ENCODE data around the gene TECTB.

The TECTB gene

DNA sequence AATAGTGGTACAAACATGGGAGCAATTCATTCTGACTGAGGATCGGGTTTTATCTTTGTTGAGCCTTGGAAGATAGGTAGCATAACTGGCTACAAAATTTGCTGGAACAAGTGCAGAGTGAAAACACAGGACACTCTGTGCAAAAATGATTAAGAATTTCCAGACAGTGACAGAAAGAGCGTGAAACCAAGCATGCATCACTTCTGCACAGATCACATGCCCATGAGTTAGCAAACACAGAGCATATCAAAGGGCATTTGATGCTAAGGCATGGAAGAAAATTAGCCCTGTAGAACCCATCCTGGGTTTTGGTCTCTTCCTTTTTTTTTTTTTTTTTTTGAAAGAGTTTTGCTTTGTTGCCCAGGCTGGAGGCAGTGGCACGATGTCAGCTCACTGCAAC is 28.3 kb downstream of the TECTB start:
- DNase-seq (ENCODE audit: low spot score): no peak

DNA sequence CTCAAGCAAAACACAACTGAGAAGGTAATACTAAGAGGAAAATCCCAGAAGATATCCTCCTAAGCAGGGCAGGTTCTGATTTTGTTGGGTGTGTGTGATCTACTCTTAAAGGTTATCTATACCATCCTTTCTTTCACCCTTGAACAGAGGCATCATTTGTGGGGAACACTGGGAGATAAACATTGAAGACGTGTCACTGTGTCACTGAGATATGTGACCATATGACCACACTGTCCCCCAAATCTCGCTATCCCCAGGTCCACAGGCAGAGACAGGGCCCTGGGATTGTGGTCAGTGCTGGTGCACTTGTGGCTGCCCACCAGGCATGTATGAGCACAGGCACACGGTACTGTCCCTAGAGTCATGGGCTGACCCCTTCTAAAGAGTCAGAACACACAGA is 30.0 kb downstream of the TECTB start:
- DNase-seq (ENCODE audit: low spot score): no peak

DNA sequence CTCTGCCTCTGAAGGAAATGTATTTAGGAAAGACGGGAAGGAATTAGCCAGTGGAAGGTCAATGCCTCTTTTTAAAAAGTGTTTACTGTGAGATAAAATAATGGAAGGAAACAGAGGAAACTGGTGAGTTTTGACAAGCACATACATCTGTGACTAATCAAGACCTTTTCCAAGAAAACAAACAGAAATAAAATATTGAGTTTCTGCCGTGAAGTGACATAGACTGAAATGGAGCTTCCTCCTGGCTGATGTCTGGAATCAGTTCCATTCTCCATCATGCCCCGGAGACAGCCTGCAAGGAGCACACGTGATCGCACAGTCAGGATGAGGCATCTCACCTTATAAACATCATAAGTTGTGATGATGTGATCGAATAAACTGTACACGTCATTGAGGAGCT is 30.7 kb downstream of the TECTB start:
- DNase-seq (ENCODE audit: low spot score): no peak

GRCh38 chr10:112314822-112315474 is 31.7 kb downstream of the TECTB start:
- DNase-seq (ENCODE audit: low spot score): peak; percentile 50

- DNase-seq (ENCODE audit: low spot score): no peak
Measured at GRCh38 chr10:112327678-112328077, 44.5 kb downstream of the TECTB start.

DNA sequence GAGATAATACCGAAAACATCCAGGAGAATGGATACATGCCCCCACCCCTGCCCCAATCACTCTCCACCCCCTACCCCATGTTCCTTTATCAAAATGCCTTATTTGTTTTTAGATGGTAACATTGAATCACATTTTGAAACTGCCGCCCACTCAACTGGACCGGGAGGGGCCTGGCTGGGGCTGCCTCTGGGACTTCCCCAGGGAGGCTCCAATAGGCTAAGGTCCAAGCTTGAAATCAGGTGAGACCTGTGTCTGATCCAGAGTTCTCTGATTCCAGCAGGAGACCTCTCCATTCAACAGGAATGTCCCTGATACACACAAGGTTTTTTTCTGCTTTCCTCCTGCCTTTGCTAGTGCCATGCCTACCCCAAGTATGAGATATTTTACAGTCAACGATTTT is 47.0 kb downstream of the TECTB start:
- no peak for DNase-seq (ENCODE audit: low spot score)

DNA sequence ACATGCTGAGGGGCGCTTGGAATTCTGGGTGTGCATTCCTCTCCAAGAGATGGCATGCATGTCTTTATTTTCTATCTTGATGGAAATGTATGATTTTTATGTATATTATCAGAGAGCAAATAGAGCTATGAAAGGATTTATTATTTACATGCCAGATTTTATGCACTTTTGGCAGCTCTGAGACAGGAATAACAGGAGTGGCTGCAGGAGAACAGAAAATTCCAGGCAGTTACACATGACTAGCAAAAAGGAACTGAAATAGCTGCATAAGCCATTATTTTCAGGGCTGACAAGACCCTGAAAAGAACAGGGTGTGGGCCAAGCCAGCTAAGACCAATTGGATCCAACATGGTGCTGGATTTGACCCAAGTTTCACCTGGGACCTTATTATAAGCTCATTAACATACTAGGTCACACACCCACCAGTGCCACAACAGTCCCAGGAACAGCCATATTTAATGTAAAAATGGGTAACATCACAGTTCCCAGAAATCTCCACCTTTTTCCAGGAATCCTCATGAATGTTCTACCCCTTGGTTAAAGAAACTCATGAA is 47.5 kb downstream of the TECTB start:
- DNase-seq (ENCODE audit: low spot score): no peak

DNA sequence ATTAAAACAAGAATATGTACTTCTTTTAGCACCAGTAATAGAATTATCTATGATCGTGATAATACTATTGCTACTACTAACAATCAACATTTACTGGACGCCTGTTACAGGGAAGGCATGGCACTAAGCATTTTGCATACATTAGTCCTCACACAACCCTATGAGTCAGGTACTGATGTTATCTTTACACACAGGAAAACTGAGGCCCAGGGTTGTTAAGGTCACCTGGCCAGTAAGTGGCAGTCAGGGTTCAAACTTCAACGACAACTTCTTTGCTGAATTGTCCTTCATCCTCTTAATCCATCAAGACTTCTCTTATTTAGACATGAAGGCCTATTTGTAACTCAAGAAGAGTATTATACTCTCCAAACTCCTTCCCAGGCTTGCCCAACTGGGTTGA is 48.8 kb downstream of the TECTB start:
- no peak for DNase-seq (ENCODE audit: low spot score)

GRCh38 chr10:112332509-112333228 is 49.5 kb downstream of the TECTB start:
- DNase-seq (ENCODE audit: low spot score): no peak

DNA sequence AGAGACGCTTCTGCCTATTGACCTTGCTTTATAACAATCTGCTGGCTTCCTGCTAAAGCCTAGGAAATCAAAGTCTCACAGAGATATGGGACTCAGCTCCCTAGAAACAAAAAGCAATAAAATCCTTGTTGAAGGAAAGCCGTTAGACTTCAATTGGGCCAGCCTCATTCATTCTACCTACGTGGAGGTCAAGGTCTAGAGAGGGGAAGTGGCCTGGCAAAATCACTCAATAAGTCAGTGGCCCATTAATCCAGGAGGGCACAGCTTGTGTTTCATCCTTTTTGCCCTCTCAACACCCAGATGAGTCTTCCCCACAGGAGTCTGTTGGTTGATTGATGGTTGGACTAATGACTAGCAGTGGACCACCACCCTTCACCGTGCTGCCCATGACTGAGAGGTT is 50.3 kb downstream of the TECTB start:
- no peak for DNase-seq (ENCODE audit: low spot score)

DNA sequence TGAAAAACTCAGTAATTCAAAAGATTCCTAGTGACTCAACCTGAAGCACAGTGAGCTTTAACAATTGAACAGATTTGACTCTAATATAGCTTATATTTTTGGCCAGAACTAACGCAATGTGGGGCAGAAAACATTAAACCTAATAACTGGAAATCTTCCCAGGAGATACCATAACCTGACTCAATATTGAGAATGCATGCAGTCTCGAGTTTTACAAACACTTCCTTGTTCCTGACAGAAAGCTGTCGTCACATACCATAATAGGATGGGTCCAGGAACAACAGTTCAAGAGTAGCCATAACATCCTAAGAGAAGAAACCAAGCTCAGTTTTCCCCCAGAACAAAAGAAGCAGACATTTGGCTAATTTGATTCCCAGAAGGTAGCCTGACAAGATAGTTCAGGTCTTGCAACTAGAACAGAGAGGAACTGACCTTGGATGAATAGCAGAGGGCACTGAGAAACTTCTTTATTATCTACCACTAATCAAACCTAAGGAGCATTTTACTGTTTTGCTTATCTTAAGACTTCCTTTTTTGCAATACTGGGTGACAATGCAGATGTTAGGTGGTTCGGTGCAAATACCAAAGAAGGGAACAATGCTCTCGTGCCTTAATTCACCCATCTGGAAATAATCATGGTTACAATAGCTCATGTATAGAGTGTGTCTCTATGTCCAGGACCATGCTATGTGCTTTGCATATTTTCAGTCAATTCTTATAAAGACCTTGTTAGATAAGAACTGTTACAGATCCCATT is 52.1 kb downstream of the TECTB start:
- DNase-seq (ENCODE audit: low spot score): no peak

GRCh38 chr10:112335868-112336265 is 52.7 kb downstream of the TECTB start:
- DNase-seq (ENCODE audit: low spot score): peak; percentile 39

GRCh38 chr10:112336556-112337201 is 53.5 kb downstream of the TECTB start:
- DNase-seq (ENCODE audit: low spot score): no peak

DNA sequence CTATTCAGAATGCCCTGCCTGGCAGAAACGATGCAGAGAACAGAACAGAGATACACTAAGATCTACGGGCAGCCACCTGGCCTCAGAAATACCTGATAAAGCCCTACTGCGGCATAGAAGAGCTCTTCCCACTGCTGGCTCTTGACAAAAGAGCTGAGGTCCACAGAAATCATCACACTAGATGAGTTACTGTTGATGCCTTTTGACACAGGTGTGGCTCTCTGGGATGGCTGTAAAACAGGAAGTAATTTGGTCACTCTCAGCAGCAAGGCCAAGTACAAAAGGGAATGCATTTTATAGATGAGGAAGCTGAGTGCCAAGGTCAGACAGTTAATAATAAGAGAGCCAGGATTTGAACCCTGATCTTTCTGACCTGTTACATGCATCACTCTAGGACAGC is 55.8 kb downstream of the TECTB start:
- DNase-seq (ENCODE audit: low spot score): no peak

GRCh38 chr10:112340601-112341000 is 57.4 kb downstream of the TECTB start:
- DNase-seq (ENCODE audit: low spot score): no peak

GRCh38 chr10:112343056-112343806 is 60.0 kb downstream of the TECTB start:
- no peak for DNase-seq (ENCODE audit: low spot score)

GRCh38 chr10:112344261-112344660 is 61.1 kb downstream of the TECTB start:
- no peak for DNase-seq (ENCODE audit: low spot score)

DNA sequence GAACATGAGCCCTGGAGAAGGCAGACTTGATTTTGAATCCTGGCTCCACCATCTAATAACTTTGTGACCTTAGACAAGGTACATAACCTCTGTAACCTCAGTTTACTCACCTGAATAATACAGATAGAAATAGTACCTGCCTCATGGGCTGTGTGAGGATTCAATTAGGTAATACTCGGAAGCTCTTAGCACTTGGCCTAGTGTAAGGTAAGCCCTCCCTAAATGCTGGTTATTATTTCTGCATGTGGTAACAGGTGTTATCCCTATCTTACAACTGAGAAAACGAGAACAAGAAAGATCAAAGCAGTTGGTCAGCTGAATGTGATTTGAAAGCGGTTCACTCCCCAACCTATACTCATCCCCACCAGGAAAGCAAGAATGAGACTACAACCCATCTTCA is 62.0 kb downstream of the TECTB start:
- no peak for DNase-seq (ENCODE audit: low spot score)

DNA sequence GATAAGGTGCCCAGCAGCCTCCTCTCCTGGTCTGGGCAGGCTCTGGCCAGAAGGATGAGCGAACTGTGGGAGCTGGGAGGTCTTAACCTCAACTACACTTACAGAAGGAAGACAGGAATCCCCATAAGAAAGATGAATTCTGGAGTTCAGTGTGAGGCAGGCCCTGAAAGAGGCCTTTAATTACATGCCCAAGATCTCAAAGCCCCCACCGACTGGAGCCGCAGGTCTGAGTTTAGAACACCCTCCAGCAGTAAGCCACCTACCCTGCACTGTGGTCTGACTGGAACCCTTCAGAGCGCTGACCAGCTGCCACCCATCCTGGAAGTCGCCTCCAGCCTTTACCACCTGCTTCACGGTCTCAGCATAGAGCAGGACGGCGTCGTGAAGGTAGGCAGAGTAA is 62.5 kb downstream of the TECTB start:
- no peak for DNase-seq (ENCODE audit: low spot score)

GRCh38 chr10:112346774-112347173 is 63.6 kb downstream of the TECTB start:
- DNase-seq (ENCODE audit: low spot score): no peak
